DOHH2 (cell line): ENCODE data around the gene NFX1.

ENCODE experiments used
- H3F3A ChIP-seq: fragments of 200-600 bp; sonication (generic), shearing (Covaris generic); 2 replicates; pipeline ENCODE4 v1.6.0; 2016; ENCODE audit warnings: antibody characterized with exemption, mild to moderate bottlenecking; ENCODE audit not compliant: control insufficient read depth, insufficient read depth
- H3K27ac ChIP-seq: fragments of 200-600 bp; sonication (generic); 2 replicates; pipeline ENCODE4 v1.5.1; 2014; ENCODE audit warnings: low read depth, mild to moderate bottlenecking, low read length, moderate library complexity
- H3K27me3 ChIP-seq: fragments of 200-600 bp; sonication (generic); 2 replicates; pipeline ENCODE4 v1.6.1; 2014; ENCODE audit warnings: mild to moderate bottlenecking, low read length, mixed read lengths; ENCODE audit not compliant: control insufficient read depth
- H3K36me3 ChIP-seq: fragments of 200-600 bp; sonication (generic); 2 replicates; pipeline ENCODE4 v1.6.1; 2014; ENCODE audit warnings: mild to moderate bottlenecking, low read length, moderate library complexity, mixed read lengths; ENCODE audit not compliant: control insufficient read depth
- H3K4me1 ChIP-seq: fragments of 200-600 bp; sonication (generic); 2 replicates; pipeline ENCODE4 v1.6.1; 2014; ENCODE audit warnings: mild to moderate bottlenecking, low read length, mixed read lengths; ENCODE audit not compliant: control insufficient read depth
- H3K4me2 ChIP-seq: fragments of 200-600 bp; sonication (generic); 2 replicates; pipeline ENCODE4 v1.6.0; 2014; ENCODE audit warnings: mild to moderate bottlenecking, low read length, moderate library complexity
- H3K4me3 ChIP-seq: fragments of 200-600 bp; sonication (generic); 2 replicates; pipeline ENCODE4 v1.5.1; 2014; ENCODE audit warnings: mild to moderate bottlenecking, low read length, mixed read lengths
- H3K79me2 ChIP-seq: fragments of 200-600 bp; sonication (generic); 2 replicates; pipeline ENCODE4 v1.6.1; 2014; ENCODE audit warnings: mild to moderate bottlenecking, low read length, mixed read lengths; ENCODE audit not compliant: control insufficient read depth
- H3K9me2 ChIP-seq: fragments of 200-600 bp; sonication (generic); replicated peaks from 2 replicates; pipeline ENCODE4 v1.6.1; 2014; ENCODE audit warnings: mild to moderate bottlenecking, low read length, mixed read lengths; ENCODE audit not compliant: control insufficient read depth
- H3K9me3 ChIP-seq: fragments of 200-600 bp; sonication (generic); 2 replicates; pipeline ENCODE4 v1.6.1; 2014; ENCODE audit warnings: antibody characterized with exemption, low read length, mixed read lengths; ENCODE audit not compliant: control insufficient read depth, insufficient read depth
- H4K20me1 ChIP-seq: fragments of 200-600 bp; sonication (generic); 2 replicates; pipeline ENCODE4 v1.6.0; 2014; ENCODE audit warnings: low read depth, mild to moderate bottlenecking, antibody characterized with exemption, low read length, moderate library complexity; ENCODE audit not compliant: control insufficient read depth, insufficient read depth
- EZH2phosphoT487 ChIP-seq: fragments of 200-600 bp; sonication (generic); IDR thresholded peaks from 2 replicates; pipeline ENCODE4 v1.6.1; 2017; ENCODE audit warnings: borderline replicate concordance, mild to moderate bottlenecking, antibody characterized with exemption, low read length, moderate library complexity, mixed read lengths
- TF ChIP-seq, protein P1 (sequence below): fragments of 200-600 bp; sonication (generic); IDR thresholded peaks from one replicate; pipeline ENCODE4 v1.5.1; 2014; ENCODE audit warnings: antibody characterized with exemption, mild to moderate bottlenecking, low read depth, low read length; ENCODE audit not compliant: poor library complexity, severe bottlenecking

The NFX1 gene

DNA sequence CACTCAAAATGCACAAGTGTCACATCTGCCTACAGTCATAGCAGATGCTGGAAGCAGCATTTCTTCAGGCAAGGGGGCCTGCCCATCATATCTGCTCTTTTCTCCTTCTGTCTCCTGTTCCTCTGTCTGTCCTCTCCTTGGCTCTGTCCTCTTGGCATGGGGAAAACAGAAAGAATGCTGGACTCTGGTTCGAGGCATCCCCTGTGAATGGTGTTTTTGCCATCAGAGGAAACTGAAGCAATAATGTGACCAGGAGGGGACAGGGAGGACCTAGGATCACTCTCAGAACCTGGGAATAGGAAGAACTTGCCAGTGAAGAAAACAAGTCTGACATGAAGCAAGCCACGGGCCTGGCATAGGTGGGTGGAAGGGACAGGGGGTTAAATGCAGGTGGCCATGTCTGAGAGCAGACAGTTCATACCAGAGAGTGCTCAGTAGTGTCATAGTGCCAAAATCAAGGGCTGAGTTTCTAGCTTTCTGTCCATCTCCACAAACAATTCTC lies 76.7 kb downstream of the NFX1 start:
- Histone ChIP-seq H3K9me2 (no peaks in the 10 kb centered on the region), H3K36me3 (peaks cover 57% of the 10 kb centered on the region), H3K4me3 (no peak overlapping the region), H3K4me2 (no peak overlapping the region), H3K27me3 (no peaks in the 10 kb centered on the region), H4K20me1 (no peaks in the 10 kb centered on the region), H3K9me3 (no peaks in the 10 kb centered on the region), H3K4me1 (no peaks in the 10 kb centered on the region), H3K27ac (no peak overlapping the region), H3F3A (no peaks in the 10 kb centered on the region), H3K79me2 (no peaks in the 10 kb centered on the region)
- TF ChIP-seq, protein P1, sequence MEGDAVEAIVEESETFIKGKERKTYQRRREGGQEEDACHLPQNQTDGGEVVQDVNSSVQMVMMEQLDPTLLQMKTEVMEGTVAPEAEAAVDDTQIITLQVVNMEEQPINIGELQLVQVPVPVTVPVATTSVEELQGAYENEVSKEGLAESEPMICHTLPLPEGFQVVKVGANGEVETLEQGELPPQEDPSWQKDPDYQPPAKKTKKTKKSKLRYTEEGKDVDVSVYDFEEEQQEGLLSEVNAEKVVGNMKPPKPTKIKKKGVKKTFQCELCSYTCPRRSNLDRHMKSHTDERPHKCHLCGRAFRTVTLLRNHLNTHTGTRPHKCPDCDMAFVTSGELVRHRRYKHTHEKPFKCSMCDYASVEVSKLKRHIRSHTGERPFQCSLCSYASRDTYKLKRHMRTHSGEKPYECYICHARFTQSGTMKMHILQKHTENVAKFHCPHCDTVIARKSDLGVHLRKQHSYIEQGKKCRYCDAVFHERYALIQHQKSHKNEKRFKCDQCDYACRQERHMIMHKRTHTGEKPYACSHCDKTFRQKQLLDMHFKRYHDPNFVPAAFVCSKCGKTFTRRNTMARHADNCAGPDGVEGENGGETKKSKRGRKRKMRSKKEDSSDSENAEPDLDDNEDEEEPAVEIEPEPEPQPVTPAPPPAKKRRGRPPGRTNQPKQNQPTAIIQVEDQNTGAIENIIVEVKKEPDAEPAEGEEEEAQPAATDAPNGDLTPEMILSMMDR, result no peak
- TF ChIP-seq EZH2phosphoT487, result no peak

DNA sequence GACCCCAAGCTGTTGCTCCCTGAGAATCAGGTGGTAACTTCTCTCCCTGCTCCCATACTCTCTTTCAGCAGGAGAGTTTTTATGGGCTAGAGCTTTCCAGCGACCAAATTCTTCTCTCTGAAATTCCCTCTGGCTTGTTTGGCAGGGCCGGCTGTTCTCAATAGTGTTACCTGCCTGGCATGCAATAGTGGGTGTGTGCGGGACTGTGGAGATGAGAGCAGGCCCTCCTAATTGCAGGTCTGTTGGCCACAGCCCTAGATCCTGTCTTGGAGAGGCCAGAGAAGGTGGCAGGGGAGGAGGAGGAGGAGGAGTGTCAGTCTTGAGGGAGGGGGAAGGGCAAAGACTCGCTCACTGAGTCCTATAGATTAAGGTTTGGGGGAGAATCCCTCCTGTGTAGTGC lies 82.6 kb downstream of the NFX1 start:
- Histone ChIP-seq H3K4me1 (no peaks in the 10 kb centered on the region), H4K20me1 (no peaks in the 10 kb centered on the region), H3K27ac (no peak overlapping the region), H3K9me2 (no peaks in the 10 kb centered on the region), H3F3A (no peaks in the 10 kb centered on the region), H3K36me3 (peaks cover 23% of the 10 kb centered on the region), H3K4me3 (no peak overlapping the region), H3K27me3 (no peaks in the 10 kb centered on the region), H3K4me2 (no peak overlapping the region), H3K9me3 (no peaks in the 10 kb centered on the region), H3K79me2 (no peaks in the 10 kb centered on the region)
- TF ChIP-seq, protein P1, result no peak
- TF ChIP-seq EZH2phosphoT487, result no peak

DNA sequence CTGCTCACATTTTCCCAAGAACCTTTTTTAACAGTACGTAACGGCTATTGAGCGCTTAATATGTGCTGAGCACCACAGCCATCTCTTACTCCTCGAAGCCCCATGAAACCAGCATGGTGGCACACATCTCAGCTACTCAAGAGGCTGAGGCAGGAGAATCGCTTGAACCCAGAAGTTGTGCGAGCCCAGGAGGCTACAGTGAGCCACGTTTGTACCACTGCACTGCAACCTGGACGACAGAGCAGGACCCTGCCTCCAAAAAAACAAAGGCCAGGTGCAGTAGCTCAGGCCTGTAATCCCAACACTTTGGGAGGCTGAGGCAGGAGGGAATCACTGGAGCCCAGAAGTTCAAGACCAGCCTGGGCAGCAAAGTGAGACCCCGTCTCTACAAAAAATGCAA lies 83.9 kb downstream of the NFX1 start:
- Histone ChIP-seq H4K20me1 (no peaks in the 10 kb centered on the region), H3K4me2 (no peak overlapping the region), H3F3A (no peaks in the 10 kb centered on the region), H3K4me1 (no peaks in the 10 kb centered on the region), H3K36me3 (peaks cover 19% of the 10 kb centered on the region), H3K9me3 (no peaks in the 10 kb centered on the region), H3K27ac (no peak overlapping the region), H3K79me2 (no peaks in the 10 kb centered on the region), H3K9me2 (no peaks in the 10 kb centered on the region), H3K4me3 (no peak overlapping the region), H3K27me3 (no peaks in the 10 kb centered on the region)
- TF ChIP-seq, protein P1, result no peak
- TF ChIP-seq EZH2phosphoT487, result no peak
